DND-41 (cell line): ENCODE data around the gene MAST2.

Experiments used
- EZH2 ChIP-seq: IDR thresholded peaks from 3 replicates; pipeline ENCODE4 v1.6.1; 2012; ENCODE audit warnings: borderline replicate concordance, low read depth, mild to moderate bottlenecking, moderate library complexity, low read length, inconsistent platforms; ENCODE audit not compliant: severe bottlenecking
- TF ChIP-seq, protein P1 (sequence below): IDR thresholded peaks from 2 replicates; pipeline ENCODE4 v1.5.1; 2012; ENCODE audit warnings: borderline replicate concordance, low read length, moderate library complexity, mild to moderate bottlenecking; ENCODE audit not compliant: poor library complexity, severe bottlenecking; ENCODE audit errors: extremely low read depth

DNA sequence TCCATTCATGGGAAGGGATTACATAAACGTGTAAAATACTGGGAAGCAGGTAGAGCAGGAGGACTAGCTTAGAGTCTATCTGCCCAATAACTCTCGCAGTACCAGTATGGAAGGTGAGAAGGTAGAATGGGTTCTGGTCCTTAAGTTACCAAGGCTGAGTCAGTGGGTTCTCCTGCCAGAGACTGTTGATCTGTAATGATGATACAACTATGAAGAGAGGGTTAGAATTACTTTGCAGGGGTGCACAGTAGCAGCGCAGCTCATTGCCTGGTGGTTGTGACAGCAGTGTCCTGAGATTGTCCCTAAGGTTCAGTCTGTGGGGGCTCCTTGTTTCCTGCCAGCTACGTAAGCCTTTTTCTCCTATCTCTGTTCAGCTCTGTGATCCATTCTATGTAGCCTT lies 2.5 kb upstream of the MAST2 start:
- TF ChIP-seq, protein P1, sequence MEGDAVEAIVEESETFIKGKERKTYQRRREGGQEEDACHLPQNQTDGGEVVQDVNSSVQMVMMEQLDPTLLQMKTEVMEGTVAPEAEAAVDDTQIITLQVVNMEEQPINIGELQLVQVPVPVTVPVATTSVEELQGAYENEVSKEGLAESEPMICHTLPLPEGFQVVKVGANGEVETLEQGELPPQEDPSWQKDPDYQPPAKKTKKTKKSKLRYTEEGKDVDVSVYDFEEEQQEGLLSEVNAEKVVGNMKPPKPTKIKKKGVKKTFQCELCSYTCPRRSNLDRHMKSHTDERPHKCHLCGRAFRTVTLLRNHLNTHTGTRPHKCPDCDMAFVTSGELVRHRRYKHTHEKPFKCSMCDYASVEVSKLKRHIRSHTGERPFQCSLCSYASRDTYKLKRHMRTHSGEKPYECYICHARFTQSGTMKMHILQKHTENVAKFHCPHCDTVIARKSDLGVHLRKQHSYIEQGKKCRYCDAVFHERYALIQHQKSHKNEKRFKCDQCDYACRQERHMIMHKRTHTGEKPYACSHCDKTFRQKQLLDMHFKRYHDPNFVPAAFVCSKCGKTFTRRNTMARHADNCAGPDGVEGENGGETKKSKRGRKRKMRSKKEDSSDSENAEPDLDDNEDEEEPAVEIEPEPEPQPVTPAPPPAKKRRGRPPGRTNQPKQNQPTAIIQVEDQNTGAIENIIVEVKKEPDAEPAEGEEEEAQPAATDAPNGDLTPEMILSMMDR: no peak
- TF ChIP-seq EZH2: no peak
